Activated T-helper 1 cell treated with anti-CD3 and anti-CD28 coated beads, Interleukin-12 subunit alpha, Interleukin-12 subunit beta, Interleukin-2, Interleukin-4 antibody, amounts not matched to agents 30 ng/mL and 10 ng/mL and 1 ng/mL, durations not matched to agents 14 hours and 24 hours and 36 hours (primary cell): ENCODE data around the gene PHETA1. TPM values are rescaled to one million over a fixed set of nuclear protein-coding genes. Genes with fewer than 3 reads are reported as not detected.
"Not testable (repeated sequence)": the region's sequence is repeated elsewhere in the genome, so short reads cannot be mapped to it uniquely, and the experiment has no call there.

Experiments
- DNase-seq: peaks from one replicate; pipeline ENCODE4 v3.0.0; 2021; ENCODE audit warnings: low spot score
- H3K27ac Mint-ChIP-seq: one replicate; pipeline ENCODE4 v1.8.0; 2021; ENCODE audit warnings: mild to moderate bottlenecking, mixed read lengths
- H3K27me3 Mint-ChIP-seq: one replicate; pipeline ENCODE4 v1.8.0; 2022; ENCODE audit warnings: mild to moderate bottlenecking, moderate library complexity, mixed read lengths; ENCODE audit not compliant: insufficient read depth
- H3K36me3 Mint-ChIP-seq: one replicate; pipeline ENCODE4 v1.8.0; 2021; ENCODE audit warnings: low read depth, mixed read lengths
- H3K4me1 Mint-ChIP-seq: one replicate; pipeline ENCODE4 v1.8.0; 2021; ENCODE audit warnings: low read depth, mixed read lengths
- H3K4me3 Mint-ChIP-seq: one replicate; pipeline ENCODE4 v1.8.0; 2021; ENCODE audit warnings: mild to moderate bottlenecking, moderate library complexity, mixed read lengths
- H3K9me3 Mint-ChIP-seq: one replicate; pipeline ENCODE4 v1.8.0; 2021; ENCODE audit warnings: mixed read lengths
- intact Hi-C: fragments of 100-400 bp; cut with micrococcal nuclease; formaldehyde crosslinking; loops from one replicate; pipeline ENCODE4 v1.15.1; 2024
- total RNA-seq: library from RNA; stranded (reverse); gene quantifications from 2 replicates; pipeline ENCODE4 v1.2.3, GENCODE V29; 2022

PHETA1 gene
- total RNA-seq, 1 donor from 2014 or later = 2.7 TPM

DNA sequence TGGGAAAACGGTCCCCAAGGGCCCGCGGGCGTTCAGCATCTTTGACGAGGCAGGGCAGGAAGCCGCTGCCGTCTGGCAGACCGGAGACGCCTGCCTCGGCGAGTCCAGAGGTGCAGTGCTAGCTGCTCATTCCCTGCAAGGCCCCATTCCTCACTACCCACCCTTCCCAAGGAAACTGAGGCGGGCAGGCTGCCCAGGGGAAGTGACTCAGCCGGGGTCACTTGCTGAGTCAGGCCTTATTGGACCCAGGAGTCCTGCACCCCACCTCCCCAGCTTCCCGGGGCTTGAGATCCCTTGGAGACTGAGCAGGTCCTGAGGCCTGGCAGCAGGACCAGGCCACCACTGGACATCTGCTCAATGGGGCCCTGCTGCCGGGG, 40.5 kb upstream of the PHETA1 start:
- Mint-ChIP-seq H3K4me3 (peak overlapping the region; percentile 96), H3K36me3 (peaks cover 17% of the 10 kb centered on the region), H3K27me3 (no peaks in the 10 kb centered on the region), H3K4me1 (peaks cover 58% of the 10 kb centered on the region), H3K9me3 (no peaks in the 10 kb centered on the region), H3K27ac (peak overlapping the region; percentile 77)
- intact Hi-C loops = loop anchor here (10.0 kb wide), 2 partner anchors 825 to 975 kb away; partner anchors contain the start of genes HECTD4 and PPTC7
- DNase-seq = no peak

DNA sequence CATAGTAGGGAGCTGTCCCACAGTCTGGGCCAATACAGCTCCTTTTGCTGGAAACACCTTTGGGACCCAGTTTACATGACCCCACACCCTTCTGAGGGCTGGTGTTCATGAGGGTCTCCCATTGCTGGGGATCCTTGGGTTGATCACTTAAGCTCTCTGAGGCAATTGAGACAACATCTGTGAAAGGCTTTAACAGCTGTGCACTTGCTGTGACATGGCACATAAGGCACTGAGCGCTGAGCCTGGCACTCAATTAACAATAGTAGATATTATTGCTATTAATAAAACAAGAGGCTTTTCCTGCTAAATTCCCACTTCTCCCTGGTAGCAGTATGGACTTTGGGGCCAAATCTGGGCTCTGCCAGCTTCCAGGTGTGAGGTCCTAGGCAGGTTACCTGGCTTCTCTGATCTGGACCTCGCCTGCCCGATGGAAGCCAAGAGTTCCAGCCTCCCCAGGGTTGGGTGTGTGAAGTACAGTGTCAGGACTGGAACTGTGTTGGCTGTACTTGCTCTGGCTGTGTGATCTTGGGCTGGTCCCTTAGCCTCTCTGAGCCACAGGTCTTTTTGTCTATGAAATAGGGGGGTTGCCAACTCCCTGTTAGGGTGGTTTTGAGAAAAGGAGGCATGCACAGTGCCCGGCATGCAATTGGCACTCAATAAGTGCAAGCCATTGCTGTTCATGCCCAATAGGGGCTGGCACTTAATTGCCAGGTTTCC, 39.9 kb upstream of the PHETA1 start:
- Mint-ChIP-seq H3K9me3 (no peaks in the 10 kb centered on the region), H3K27ac (peak overlapping the region; percentile 77), H3K36me3 (peaks cover 17% of the 10 kb centered on the region), H3K27me3 (no peaks in the 10 kb centered on the region), H3K4me3 (peak overlapping the region; percentile 96), H3K4me1 (peaks cover 62% of the 10 kb centered on the region)
- intact Hi-C loops = loop anchor here (10.0 kb wide), 2 partner anchors 824 to 976 kb away; partner anchors contain the start of genes HECTD4 and PPTC7
- no peak for DNase-seq

DNA sequence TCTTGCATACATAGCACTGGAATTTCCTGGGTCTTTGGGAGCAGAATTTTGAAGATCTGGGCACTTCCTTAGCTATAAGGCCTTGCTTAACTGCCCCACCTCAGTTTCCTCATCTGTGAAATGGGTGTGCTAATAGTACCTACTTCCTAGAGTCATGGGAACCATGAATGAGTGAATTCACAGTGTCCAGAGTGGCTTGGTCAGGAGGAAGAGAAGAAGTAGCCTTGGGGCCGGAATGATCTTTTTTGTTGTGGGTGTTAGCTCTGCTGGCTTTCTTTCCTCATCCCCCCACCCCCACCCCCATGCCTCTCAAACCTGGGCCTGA, 39.2 kb upstream of the PHETA1 start:
- Mint-ChIP-seq H3K4me3 (peak overlapping the region; percentile 96), H3K4me1 (peaks cover 62% of the 10 kb centered on the region), H3K27ac (peak overlapping the region; percentile 52), H3K9me3 (no peaks in the 10 kb centered on the region), H3K36me3 (peaks cover 10% of the 10 kb centered on the region), H3K27me3 (no peaks in the 10 kb centered on the region)
- intact Hi-C loops = loop anchor here (10.0 kb wide), 2 partner anchors 823 to 977 kb away; partner anchors contain the start of genes HECTD4 and PPTC7
- no peak for DNase-seq

DNA sequence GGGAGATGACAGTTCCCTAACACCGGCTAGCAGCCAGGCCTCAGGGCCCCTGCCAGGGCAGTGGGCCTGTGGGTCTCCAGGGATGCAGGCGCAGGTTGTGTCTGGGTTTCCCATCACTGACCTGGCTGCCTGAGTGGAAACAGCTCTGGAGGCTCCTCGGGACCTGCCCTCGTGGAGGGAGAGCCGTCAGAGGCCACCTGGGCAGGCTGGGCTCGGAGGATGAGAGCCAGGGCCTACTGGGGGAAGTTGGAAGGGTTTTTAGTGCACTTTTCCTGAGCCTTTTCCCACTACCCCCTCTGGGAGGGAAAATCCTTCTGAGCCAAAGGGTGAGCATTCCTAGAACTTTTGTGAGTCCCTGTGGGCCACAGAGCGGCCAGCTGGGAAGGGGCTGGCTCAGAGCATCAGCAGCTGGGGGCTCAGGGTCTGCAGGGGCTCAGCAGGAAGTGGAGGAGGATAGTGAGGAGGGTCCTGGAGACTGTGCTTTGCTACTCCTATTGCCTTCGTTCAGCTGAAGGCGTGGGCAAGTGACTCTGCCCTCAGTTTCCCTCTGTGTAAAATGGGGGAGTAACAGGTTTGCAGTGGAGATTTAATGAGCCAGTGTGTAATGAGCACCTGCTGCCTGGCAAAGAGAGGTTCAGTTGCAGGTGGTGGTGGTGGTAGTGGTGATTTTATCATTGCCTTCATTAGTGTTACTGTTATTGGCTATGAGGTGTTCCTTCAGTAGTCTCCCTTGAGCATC, 38.7 kb upstream of the PHETA1 start:
- peaks cover 7% of the 10 kb centered on the region for H3K36me3 Mint-ChIP-seq
- H3K4me3 Mint-ChIP-seq = peak overlapping the region; percentile 96
- H3K9me3 Mint-ChIP-seq = no peaks in the 10 kb centered on the region
- peak overlapping the region; percentile 95 for H3K27ac Mint-ChIP-seq
- H3K4me1 Mint-ChIP-seq = peaks cover 61% of the 10 kb centered on the region
- no peaks in the 10 kb centered on the region for H3K27me3 Mint-ChIP-seq
- intact Hi-C loops = loop anchor here (10.0 kb wide), 2 partner anchors 823 to 977 kb away; partner anchors contain the start of genes HECTD4 and PPTC7
- DNase-seq = no peak

DNA sequence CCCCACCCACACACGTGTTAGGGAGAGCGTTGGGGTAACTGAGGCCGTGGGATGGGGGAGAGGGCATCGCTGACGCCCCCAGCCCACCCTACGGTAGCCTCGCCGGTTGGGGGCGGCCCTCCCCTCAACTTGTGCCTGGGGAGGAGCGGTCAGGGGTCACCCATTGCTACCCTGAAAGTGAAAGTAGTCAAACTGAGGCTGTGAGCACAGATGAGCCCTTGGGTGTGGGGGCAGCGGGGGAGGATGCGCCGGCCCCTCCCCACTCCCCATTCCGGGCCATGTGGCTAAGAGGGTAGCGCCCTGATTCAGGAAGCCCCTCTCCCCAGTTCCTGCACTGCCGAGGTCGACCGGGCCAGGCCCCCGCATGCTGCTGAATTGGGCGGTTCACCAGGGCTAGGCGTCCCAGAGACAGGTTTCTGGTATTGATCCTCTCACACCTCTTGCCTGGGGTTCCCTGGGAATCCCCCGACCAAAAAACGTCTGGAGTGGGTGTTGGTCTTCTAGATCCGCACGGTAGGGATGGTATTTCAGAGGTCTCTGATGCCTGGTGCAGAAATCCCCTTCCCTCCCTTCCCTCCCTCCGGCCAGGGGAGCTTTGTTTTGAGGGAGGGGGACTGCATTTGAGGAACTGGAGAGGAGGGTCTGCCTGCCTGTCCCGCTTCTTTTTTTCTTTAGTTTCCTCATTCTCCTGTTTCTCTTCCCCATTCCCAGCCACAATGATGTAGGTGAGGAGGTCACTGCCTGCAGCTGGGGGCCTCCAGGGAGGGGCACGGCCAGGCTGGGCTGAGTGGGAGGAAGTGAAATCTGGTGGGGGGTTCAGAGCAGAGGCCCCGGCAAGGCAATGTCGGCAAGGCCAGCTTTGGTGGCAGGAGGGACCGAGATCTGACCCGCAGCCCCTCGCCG, 37.8 kb upstream of the PHETA1 start:
- Mint-ChIP-seq H3K27ac (peak overlapping the region; percentile 95), H3K4me1 (peaks cover 54% of the 10 kb centered on the region), H3K9me3 (no peaks in the 10 kb centered on the region), H3K36me3 (peaks cover 7% of the 10 kb centered on the region), H3K27me3 (peaks cover 1% of the 10 kb centered on the region), H3K4me3 (peak overlapping the region; percentile 96)
- peak; percentile 48 for DNase-seq
- intact Hi-C loops = loop anchor here (1.0 to 10.0 kb wide), 4 partner anchors 24 to 978 kb away; partner anchors contain the start of genes HECTD4 and PPTC7

DNA sequence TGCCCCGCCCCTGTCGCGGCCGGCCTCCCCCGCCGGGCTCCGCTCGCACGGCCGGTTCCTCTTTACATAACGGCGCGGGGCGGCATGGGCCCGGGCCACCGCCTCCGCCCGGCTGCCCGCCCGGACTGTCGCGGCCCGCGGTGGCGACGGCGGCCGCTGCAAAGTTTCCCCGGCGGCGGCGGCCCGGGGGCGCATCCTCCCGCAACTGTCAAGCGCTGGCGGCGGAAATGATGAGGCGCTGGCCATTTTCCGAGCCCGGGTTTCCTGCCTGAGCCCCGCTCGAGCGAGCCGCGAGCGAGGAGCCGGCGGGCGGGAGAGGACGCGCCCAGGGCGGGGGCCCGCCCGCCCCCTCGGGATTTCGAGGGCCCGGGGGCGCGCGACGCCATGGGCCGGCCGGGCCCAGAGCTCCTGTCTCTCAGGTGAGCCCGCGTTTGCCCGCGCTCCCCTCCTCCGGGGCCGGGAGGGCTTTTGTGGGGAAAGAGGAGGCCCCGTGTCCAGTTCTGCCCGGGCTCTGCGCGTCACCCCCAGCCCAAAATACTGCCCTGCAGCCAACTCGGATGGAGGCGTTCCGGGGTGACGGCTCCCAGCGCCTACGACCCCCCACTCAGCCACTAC, 37.1 kb upstream of the PHETA1 start, which contains the start of gene SH2B3:
SH2B3 (plus strand) TSS at position 65 of the 615 bp plus-strand sequence. CDS start 12,223 bp downstream, outside the sequence.
- Mint-ChIP-seq H3K27me3 (peaks cover 3% of the 10 kb centered on the region), H3K4me3 (peak within 1 kb of the TSS; percentile 96), H3K4me1 (peaks cover 48% of the 10 kb centered on the region), H3K27ac (peak within 1 kb of the TSS; percentile 99), H3K9me3 (no peaks in the 10 kb centered on the region), H3K36me3 (peaks cover 7% of the 10 kb centered on the region)
- intact Hi-C loops = loop anchor here (1.0 to 10.0 kb wide), 12 partner anchors 9 to 979 kb away; partner anchors contain the start of genes ACAD10, ATXN2, HECTD4 and PHETA1
- peak; percentile 78 for DNase-seq

DNA sequence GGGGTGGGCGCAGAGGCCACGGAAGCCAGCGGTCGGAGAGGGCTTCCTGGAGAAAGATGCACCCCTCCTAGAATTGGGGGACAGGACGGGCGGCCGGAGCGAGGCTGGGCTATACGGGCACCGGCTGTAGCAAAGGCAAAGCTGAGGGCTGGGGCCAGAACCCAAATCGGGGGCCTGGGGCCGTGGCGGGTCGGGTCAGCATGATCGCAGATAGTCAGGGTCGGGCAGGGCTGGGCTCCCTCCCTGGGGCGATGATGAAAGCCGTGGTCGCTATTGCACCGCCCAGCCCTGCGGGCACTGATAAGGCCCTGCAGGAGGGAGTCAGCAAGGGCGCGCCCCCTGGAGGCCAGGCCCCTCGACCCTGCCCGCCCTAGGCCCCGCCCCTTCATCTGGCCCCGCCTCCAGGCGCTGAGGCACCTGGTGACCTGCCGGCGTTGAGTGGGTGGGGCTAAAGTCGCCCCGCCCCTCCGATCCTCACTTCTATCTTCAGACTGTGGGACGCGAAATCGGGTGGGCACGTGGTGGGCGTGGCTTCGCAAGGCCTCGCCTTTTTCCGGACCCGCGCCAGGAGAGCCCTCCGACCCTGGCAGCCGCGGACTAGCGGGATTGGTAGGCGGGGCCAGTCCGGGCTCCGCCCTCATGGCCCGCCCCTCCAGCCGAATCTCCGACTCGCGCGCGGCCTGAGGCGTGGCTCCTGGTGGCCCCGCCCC, 36.4 kb upstream of the PHETA1 start:
- H3K4me3 Mint-ChIP-seq = peak overlapping the region; percentile 93
- no peaks in the 10 kb centered on the region for H3K9me3 Mint-ChIP-seq
- peaks cover 44% of the 10 kb centered on the region for H3K4me1 Mint-ChIP-seq
- DNase-seq = peak; percentile 95
- peak overlapping the region; percentile 99 for H3K27ac Mint-ChIP-seq
- peaks cover 10% of the 10 kb centered on the region for H3K27me3 Mint-ChIP-seq
- intact Hi-C loops = loop anchor here (1.0 to 10.0 kb wide), 10 partner anchors 8 to 979 kb away; partner anchors contain the start of genes ACAD10, ATXN2, HECTD4 and PHETA1
- H3K36me3 Mint-ChIP-seq = peaks cover 7% of the 10 kb centered on the region

DNA sequence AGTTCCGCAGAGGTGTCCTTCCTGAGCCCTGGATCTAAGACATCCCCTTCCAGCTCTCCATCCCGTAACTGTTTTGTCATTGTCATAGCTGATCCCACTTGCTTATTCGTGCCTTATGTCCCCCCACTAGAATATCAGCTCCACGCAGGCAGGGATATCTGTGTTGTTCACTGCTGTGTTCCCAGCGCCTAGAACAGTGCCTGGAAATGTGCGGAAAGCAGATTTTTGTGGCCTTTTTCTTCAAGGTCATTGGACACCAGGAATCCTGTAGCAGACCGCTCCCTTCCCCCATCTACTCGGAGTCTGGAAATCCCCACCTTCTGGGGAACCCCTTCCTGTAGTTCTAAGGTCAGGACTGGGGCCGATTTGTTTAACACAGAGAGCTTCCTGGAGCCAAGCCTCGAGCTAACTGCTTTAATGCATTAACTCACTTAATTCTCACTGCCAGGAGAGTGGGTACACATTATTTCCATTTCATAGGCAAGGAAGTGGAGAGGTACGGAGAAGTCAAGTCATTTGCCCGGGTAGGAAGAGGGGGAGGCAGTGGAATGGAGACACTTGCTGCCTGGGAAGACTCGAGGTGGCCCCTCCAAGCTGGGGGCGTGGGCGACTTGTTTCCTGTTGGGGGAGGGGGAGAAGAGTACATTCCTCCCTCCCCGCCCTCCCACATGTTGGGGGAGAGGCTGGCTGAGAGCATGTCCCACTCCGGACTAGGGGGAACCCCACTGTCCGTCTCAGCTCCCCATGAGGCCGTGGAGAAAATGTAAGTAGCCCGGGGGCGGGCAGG, 35.7 kb upstream of the PHETA1 start:
- peaks cover 52% of the 10 kb centered on the region for H3K4me1 Mint-ChIP-seq
- peak; percentile 51 for DNase-seq
- intact Hi-C loops = loop anchor here (1.0 to 10.0 kb wide), 10 partner anchors 7 to 980 kb away; partner anchors contain the start of genes ACAD10, ATXN2, HECTD4 and PHETA1
- peaks cover 11% of the 10 kb centered on the region for H3K27me3 Mint-ChIP-seq
- peaks cover 2% of the 10 kb centered on the region for H3K9me3 Mint-ChIP-seq
- H3K27ac Mint-ChIP-seq = peak overlapping the region; percentile 99
- peak overlapping the region; percentile 93 for H3K4me3 Mint-ChIP-seq
- peaks cover 7% of the 10 kb centered on the region for H3K36me3 Mint-ChIP-seq

- intact Hi-C loops = loop anchor here (2.0 to 10.0 kb wide), 3 partner anchors 610 to 982 kb away; partner anchors contain the start of genes ERP29, HECTD4, PPTC7 and TMEM116
- not testable (repeated sequence) for H3K27ac Mint-ChIP-seq
Measured at GRCh38 chr12:111402490-111402824, 33.6 kb upstream of the PHETA1 start.

GRCh38 chr12:111401167-111401605, 32.3 kb upstream of the PHETA1 start:
- no peak for DNase-seq
- Mint-ChIP-seq H3K9me3 (peaks cover 3% of the 10 kb centered on the region), H3K36me3 (no peaks in the 10 kb centered on the region), H3K4me3 (no peak overlapping the region), H3K4me1 (peaks cover 55% of the 10 kb centered on the region), H3K27me3 (peaks cover 11% of the 10 kb centered on the region), H3K27ac (no peak overlapping the region)
- intact Hi-C loops = loop anchor here (10.0 kb wide), 2 partner anchors 816 to 984 kb away; partner anchors contain the start of genes HECTD4 and PPTC7

More at GRCh38 chr12:111402490-111402824, 33.6 kb upstream of the PHETA1 start:
- Mint-ChIP-seq H3K4me1 (peaks cover 47% of the 10 kb centered on the region), H3K4me3 (peak overlapping the region; percentile 93), H3K27me3 (peaks cover 11% of the 10 kb centered on the region)
- not testable (repeated sequence) for H3K9me3 Mint-ChIP-seq, H3K36me3 Mint-ChIP-seq, DNase-seq
